Measurements from ENCODE around the gene CADM1. TPM values are rescaled to one million over a fixed set of nuclear protein-coding genes. Genes with fewer than 3 reads are reported as not detected.
"Not testable (repeated sequence)": the region's sequence is repeated elsewhere in the genome, so short reads cannot be mapped to it uniquely, and the experiment has no call there.

Gene CADM1
- polyA plus RNA-seq, 3 donors, result 0.67 to 11.7 (median 8.6) TPM

DNA sequence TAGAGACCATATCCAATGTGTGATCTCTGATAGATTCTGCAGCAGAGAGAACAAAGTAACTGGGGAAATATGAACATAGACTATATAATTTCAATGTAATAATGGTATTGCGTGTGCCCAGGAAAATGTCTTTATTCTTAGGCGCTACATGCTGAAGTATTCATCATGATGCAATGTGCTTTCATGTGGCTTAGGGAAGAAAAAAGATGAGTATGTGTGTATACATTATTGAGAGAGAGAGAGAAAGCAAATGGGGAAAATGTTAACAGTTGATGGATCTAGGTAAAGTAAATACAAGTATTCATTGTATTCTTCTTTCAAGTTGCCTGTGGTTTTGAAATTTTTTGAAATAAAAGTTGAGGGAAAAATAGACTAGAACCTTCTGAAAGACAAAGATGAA is 10.3 kb downstream of the CADM1 start:
- H3K27ac ChIP-seq (ENCODE audit: low read depth, low read length), result no peak overlapping the region
- 92 to 95% (median 93%) methylated on average over 2 of the region's 2 CpGs for WGBS, 3 donors

DNA sequence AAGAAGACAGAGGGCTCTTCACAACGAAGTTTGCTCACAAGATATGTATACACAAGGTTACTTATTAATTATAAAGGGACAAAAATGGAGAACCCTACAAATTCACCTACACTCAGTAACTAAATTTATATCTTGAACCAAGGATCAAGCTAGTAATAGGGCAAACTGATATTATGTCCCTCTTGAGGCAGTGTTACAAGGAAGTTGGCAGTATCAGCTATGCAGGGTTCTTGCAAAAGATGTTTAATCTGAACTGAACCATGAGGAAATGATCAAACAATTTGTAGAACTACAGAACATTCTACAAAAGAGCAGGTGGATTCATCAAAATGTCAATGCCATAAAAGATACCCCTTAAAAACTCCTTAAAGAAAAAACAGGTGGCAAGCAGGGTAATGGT is 10.7 kb downstream of the CADM1 start:
- H3K27ac ChIP-seq (ENCODE audit: low read depth, low read length), result no peak overlapping the region
- 21 to 68% (median 67%) methylated on average over 1 of the region's 1 CpG for WGBS, 3 donors

DNA sequence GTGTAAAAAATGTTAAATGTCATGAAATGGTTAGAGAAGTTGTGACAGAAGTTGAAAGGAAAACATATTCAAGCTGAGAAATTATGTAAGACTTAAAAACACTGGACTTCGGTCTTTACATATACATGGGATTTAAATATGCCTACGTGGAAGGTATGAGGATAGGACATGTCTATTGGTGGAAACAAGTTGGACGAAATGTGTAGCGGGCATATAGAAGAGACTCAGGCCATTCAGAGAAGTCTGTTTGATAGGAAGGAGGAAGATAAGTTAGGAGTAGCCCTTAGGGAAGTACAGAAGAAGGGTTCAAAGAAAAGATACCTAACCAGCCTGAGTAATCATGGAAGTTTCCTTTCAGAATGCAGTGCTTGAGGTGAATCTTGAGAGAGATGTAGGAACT is 14.7 kb downstream of the CADM1 start:
- WGBS, 3 donors, result 84 to 95% (median 93%) methylated on average over 4 of the region's 4 CpGs
- H3K27ac ChIP-seq (ENCODE audit: low read depth, low read length), result no peak overlapping the region

DNA sequence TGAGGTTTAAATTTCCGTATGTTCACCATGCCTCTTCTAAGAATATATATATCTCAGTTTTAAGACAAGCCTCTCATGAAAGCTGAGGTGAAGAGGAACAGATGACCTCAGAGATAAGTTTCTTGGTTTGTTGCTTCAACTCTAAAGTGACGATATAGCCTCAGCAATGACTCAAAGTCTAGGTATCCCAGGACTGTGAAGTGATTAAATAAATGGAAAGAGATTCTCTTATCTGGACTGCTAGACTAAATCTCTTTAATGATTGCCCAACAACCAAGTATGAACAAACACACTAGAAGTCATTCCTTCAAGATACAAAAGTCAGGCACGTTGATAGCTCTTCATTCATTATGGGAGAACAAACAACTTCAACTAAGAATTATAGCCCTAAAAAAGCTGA is 15.3 kb downstream of the CADM1 start:
- no peak overlapping the region for H3K27ac ChIP-seq (ENCODE audit: low read depth, low read length)
- WGBS, 3 donors, result 46 to 79% (median 75%) methylated on average over 3 of the region's 3 CpGs

DNA sequence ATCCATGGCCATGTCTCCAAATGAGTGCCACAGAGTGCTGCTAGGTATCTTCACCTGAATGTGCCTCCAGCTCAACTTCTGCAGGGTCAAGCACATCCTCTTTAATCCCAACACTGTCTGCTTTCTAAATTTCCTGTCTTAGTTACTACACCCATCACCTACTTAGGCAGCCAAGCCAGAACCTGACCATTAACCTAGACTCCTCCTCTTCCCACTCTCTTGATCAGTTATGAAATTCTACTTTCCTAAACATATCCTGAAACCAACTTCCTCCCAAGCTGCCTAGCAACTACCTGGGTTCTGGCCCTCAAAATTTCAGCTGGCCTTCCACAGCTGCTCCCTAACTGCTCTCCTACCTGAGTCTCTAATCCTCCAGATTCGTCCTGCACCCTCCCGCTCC is 22.7 kb downstream of the CADM1 start:
- 85 to 89% (median 88%) methylated on average over 2 of the region's 2 CpGs for WGBS, 3 donors

DNA sequence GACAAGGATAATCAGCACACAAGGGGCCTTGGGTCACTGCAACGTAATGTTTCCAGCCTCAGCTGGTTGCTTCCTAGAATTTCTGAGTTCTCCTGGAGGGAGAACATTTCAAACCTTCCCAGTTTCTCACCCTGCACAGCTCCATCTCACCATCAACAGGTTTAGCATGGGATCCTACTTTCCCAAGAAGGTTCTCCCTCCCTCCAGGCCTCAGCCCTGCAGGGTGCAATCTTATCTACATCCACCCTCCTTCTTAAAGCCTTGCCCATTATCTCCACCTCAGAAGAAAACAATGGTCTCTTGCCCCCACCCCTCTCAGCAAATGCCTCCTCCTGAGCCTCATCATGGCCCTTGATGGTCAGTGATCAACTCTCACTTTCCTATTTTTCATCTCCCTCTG is 23.6 kb downstream of the CADM1 start:
- WGBS, 3 donors, result 63 to 74% (median 70%) methylated on average over 1 of the region's 1 CpG
- H3K27ac ChIP-seq (ENCODE audit: low read depth, low read length), result no peak overlapping the region

More for the DNA sequence above, 22.7 kb downstream of the CADM1 start:
- H3K27ac ChIP-seq (ENCODE audit: low read depth, low read length), result no peak overlapping the region

DNA sequence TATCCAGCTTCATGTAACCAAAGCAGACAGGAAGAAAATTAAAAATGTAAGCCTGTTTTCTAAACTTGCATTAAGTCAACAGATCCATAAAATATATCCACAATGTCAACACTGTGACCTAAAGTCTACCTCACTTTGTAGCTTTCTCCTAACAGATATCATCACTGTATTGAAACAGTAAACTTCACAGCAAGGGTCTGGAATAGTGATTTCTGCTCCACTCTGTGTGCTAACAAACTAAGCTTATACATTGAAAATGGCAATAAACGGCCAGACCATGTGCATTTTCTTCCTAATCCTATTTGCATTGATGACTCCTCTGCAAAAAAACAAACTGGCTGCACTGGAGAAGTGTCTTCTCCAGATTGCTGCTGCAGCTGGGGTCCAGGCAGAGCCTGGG is 26.8 kb downstream of the CADM1 start:
- H3K27ac ChIP-seq (ENCODE audit: low read depth, low read length), result no peak overlapping the region
- WGBS, 3 donors, result 25 to 46% (median 40%) methylated on average over 1 of the region's 1 CpG

DNA sequence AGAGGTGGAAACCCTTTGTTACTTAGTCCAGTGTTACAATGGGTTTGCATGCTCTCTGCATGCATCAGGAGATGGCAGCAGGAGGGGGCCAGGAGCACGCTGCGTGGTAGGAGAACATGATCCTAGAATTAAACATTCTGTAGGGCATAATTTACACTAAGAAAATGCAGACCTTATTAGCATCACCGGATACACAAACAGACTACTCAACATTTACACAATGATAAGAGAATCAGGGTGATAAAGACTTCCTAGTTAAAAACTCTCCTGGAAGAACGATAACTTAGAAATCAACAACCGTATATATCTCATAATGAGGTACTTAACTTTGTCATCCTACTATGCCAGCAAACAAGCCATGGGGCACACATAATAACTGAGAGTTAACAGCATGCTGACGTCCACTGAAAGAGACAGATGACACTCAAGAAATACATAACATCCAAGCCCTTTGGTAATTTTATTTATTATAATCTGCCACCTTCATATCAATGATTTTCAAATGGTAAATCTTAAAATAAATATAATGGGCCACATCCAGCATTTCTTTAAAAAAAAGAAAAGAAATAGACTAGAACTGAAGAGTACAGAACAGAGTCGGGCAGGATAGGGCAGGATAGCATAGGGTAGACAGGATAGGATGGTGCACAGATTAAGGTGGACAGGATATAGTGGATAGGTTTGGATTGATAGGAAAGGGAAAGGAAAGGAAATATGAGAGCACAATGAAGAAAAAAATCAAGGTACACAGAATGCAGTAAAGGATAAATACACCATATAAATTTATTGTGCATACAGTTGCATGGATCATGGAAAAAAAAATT is 27.5 kb downstream of the CADM1 start:
- 55 to 67% (median 65%) methylated on average over 7 of the region's 7 CpGs for WGBS, 3 donors
- no peak overlapping the region for H3K27ac ChIP-seq (ENCODE audit: low read depth, low read length)

DNA sequence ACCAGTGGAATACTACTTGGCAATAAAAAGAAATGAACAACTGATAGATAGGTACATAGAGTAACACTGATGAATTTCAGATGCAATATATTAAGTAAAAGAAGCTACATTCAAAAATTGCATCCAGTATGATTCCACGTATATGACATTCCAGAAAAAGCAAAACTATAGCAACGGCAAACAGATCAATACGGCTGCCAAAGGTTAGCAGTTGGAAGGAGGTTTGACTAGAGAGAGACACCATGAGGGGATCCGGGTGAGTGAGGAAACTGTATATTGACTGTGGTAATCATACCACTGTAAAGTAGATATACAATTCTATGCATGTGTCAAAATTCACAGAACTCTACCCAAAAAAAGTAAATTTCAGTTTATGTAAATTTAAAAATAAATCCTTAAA is 28.7 kb downstream of the CADM1 start:
- WGBS, 3 donors, result 45 to 96% (median 93%) methylated on average over 4 of the region's 4 CpGs
- H3K27ac ChIP-seq (ENCODE audit: low read depth, low read length), result no peak overlapping the region

DNA sequence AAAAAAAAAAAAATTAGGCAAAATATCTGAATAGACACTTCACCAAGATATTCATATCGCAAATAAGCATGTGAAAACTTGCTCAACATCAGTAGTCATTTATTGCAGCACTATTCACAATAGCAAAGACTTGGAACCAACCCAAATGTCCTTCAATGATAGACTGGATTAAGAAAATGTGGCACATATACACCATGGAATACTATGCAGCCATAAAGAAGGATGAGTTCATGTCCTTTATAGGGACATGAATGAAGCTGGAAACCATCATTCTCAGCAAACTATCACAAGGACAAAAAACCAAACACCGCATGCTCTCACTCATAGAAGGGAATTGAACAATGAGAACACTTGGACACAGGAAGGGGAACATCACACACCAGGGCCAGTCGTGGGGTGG is 29.9 kb downstream of the CADM1 start:
- H3K27ac ChIP-seq (ENCODE audit: low read depth, low read length), result not testable (repeated sequence)
- WGBS, 3 donors, result 86 to 90% (median 87%) methylated on average over 3 of the region's 3 CpGs

DNA sequence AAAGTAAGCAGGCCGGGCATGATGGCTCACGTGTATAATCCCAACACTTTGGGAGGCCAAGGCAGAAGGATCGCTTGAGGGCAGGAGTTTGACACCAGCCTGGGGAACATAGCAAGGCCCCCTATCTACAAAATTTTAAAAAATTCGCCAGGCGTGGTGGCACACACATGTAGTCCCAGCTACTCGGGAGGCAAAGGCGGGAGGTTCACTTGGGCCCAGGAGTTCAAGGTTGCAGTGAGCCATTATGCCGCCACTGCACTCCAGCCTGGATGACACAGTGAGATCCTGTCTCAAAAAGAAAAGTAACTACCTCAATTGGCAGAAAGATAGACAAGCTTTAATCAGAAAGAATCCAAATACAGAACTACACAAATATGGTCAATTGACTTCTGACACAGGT is 31.0 kb downstream of the CADM1 start:
- H3K27ac ChIP-seq (ENCODE audit: low read depth, low read length), result no peak overlapping the region
- 95 to 97% (median 96%) methylated on average over 8 of the region's 8 CpGs for WGBS, 3 donors

DNA sequence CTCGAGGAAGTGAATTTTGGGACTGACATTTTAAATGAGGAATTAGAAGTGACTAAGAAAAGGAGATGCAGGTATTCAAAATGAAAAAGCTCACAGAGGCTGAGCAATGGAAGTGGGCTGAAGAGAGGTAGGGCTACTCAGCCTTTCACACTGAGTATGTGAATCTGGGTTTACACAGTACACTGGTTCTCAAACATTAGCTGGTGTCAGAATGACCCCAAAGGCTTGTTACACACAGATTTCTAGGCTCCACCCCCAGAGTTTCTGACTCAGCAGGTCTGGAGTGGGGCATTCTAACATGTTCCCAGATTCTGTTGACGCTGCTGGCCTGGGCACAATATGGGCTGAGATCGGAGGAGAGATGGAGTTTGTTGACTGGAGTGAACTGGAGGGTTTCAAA is 32.8 kb downstream of the CADM1 start:
- 61 to 83% (median 82%) methylated on average over 3 of the region's 3 CpGs for WGBS, 3 donors
- H3K27ac ChIP-seq (ENCODE audit: low read depth, low read length), result no peak overlapping the region

DNA sequence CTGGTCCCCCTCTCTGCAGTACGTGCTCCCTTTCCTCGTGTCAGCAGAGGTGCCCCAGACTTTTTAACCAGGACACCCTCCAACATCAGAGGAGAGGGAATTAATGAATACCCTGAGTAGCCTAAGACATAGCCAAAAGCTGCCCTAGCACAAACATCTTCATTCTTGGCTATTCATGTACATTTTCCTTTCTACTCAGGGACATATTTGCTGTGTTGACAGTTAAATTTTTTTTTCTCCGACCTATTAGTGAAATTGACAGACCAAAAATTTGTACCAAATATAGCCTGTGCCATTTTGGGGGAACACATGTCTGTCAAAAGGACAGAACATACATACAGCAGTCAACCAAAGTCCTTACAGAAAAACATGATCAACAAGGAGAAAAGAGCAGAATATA is 33.3 kb downstream of the CADM1 start:
- 81 to 89% (median 89%) methylated on average over 3 of the region's 3 CpGs for WGBS, 3 donors
- H3K27ac ChIP-seq (ENCODE audit: low read depth, low read length), result no peak overlapping the region

DNA sequence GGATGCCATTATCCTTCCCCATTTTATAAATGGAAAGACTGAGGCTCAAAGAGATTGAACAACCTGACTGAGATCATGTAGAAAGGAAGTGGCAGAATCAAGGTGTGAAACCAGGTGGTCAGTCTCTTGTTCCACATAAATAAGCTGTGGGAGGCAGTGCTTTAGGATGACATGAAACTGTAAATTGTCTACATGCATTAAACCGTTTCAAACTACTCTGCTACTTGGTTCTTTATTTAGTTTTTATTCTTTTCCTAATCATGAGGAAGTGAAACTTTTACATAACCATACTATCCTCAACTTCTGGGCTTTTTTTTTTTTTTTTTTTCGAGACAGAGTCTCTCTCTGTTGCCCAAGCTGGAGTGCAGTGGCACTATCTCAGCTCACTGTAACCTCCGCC is 34.9 kb downstream of the CADM1 start:
- WGBS, 3 donors, result 52 to 72% (median 59%) methylated on average over 3 of the region's 3 CpGs

DNA sequence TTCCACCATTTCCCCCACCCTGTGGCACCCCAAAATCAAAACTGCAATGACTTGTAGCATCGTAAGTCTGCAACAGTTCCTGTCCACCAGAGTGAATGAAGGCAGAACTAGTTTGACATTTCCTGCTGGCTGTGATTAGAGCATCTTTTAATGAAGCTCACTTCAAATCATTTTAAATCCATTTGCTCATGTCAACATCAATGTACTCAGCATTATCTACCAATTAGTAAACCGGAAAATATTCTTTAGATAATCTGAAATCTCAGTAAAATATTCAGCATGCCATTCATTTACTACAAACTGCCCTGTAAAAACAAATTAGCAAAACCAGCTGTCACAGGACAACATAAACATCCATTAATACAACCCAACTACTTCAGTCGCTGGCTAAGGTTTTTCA is 38.1 kb downstream of the CADM1 start:
- 71 to 88% (median 83%) methylated on average over 3 of the region's 3 CpGs for WGBS, 3 donors
- no peak overlapping the region for H3K27ac ChIP-seq (ENCODE audit: low read depth, low read length)

More for the DNA sequence above, 34.9 kb downstream of the CADM1 start:
- no peak overlapping the region for H3K27ac ChIP-seq (ENCODE audit: low read depth, low read length)

DNA sequence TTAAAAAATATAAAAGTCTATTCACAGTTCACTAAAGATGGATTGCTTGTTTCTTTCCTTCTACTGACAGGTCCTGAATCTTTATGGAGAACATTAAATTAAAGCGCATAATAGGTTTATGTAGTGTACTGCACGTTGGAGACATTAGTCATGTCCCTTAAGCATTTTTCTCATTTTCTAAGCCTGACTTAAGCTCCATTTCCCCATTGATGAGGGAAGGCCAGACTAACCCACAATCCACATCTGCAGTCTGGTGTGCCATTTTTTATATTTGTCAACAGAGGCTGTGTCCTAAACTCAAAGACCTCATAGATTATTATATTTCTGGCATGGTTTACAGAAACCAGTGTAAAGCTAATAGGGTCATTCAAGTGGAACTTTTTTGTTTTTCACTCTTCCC is 39.9 kb downstream of the CADM1 start:
- 72 to 88% (median 85%) methylated on average over 2 of the region's 2 CpGs for WGBS, 3 donors
- no peak overlapping the region for H3K27ac ChIP-seq (ENCODE audit: low read depth, low read length)

DNA sequence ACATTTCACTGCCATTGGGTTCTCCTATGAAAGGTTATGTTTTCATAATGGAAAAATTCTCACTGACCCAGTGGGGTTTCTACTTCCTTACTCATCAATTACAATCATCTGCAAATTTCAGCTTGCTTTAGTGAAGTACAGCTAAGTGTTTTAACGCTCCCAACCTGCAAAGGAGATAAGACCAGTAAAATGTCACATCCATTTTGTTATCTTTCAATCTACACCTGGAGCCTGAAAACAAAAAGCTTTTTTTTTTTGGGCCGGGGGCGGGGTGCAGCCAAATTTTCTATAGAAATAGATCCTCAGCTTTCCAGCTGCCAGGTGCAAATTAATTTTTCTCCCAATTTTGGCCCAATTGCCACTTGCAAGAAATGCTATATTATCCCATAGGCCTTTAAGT is 40.6 kb downstream of the CADM1 start:
- no peak overlapping the region for H3K27ac ChIP-seq (ENCODE audit: low read depth, low read length)
- WGBS, 3 donors, result 69 to 88% (median 80%) methylated on average over 3 of the region's 3 CpGs

DNA sequence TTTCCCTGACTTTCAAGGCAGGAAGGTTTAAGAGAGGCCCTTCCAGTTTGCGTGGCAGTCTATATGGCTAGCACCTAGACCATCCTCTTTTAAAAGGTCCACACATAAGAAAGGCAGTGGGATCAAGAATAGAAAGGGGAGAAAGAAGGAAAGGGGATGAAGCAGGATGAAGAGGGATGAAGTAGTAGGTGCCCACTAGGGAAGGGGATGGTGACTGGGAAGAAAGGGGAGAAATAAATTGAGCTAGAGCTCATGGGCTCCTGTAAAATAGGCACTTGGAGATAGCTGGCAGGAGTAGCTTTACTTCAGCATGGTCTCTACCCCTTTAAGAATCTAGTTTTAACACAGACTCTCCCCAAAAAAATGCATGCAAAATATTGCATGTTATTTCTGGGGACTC is 41.5 kb downstream of the CADM1 start:
- H3K27ac ChIP-seq (ENCODE audit: low read depth, low read length), result no peak overlapping the region
- WGBS, 3 donors, result 88 to 100% (median 95%) methylated on average over 1 of the region's 1 CpG

DNA sequence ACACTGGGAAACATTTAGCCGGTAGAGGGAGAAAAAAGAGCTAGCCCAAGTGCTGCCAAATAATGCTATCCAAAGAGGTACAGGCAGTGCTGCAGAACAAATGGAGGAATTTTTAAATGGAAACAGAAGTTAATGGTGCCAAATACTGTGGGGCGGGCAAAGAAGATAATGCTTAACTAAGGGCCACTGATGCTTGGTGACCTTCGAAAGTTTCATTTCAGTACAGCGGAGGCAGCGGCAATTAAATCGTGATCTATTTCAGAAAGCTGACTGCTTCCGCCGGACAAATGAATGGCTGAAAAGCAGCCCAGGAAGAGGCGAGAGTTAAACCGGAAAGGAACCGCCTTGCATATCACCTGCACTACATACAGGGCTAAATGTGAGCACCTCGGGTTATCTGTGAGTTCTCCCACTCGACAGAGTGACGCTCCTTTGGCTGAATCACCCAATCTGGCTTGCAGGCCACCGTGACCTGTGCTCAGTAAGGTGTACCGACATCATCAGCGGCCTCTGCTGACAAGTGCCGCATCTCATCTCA is 42.1 kb downstream of the CADM1 start:
- H3K27ac ChIP-seq (ENCODE audit: low read depth, low read length), result no peak overlapping the region
- 36 to 83% (median 82%) methylated on average over 18 of the region's 18 CpGs for whole genome bisulfite sequencing, 3 donors

DNA sequence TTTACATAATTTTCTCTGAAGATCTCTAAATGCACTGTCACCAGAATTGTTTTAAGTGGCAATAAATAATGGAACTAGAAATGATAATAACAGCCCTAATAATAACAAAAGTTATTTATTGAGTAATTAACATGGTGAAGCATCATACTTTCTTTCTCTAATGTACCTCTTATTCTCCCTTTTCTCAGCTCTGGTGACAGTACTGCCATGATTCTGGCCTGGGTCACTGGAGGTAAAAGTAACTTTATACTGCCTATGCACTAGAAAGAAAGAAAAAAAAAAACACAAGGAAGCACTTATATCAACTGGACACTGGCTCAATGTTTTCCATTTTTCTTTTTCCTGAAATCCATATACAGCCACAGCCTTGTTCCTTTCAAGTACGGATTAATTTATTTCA is 43.7 kb downstream of the CADM1 start:
- 90 to 100% (median 92%) methylated on average over 1 of the region's 1 CpG for WGBS, 3 donors
- H3K27ac ChIP-seq (ENCODE audit: low read depth, low read length), result no peak overlapping the region

All from adipose tissue (tissue), 3 donors.